Eye (tissue), 1 donor: Measurements from ENCODE around the gene NEK7.
A peak's percentile ranks its signal among the peaks of the same experiment; 100 is the strongest.
"Not testable (repeated sequence)": the region's sequence is repeated elsewhere in the genome, so short reads cannot be mapped to it uniquely, and the experiment has no call there.

Experiments
- DNase-seq: peaks from one replicate; pipeline ENCODE4 v3.0.0-alpha.2; 2015

The NEK7 gene

GRCh38 chr1:198212126-198212525 is 55.3 kb downstream of the NEK7 start:
- DNase-seq: no peak

- DNase-seq: no peak
Measured at GRCh38 chr1:198212675-198213074, 55.9 kb downstream of the NEK7 start.

GRCh38 chr1:198214924-198215323 is 58.1 kb downstream of the NEK7 start:
- no peak for DNase-seq

GRCh38 chr1:198220428-198220827 is 63.6 kb downstream of the NEK7 start:
- DNase-seq: no peak

GRCh38 chr1:198227010-198227409 is 70.2 kb downstream of the NEK7 start:
- DNase-seq: not testable (repeated sequence)

GRCh38 chr1:198227454-198227853 is 70.7 kb downstream of the NEK7 start:
- not testable (repeated sequence) for DNase-seq

GRCh38 chr1:198228925-198229324 is 72.1 kb downstream of the NEK7 start:
- DNase-seq: no peak

- DNase-seq: no peak
Measured at GRCh38 chr1:198231779-198232178, 75.0 kb downstream of the NEK7 start.

GRCh38 chr1:198232378-198232777 is 75.6 kb downstream of the NEK7 start:
- DNase-seq: no peak

- no peak for DNase-seq
Measured at GRCh38 chr1:198232940-198233675, 76.3 kb downstream of the NEK7 start.

GRCh38 chr1:198234520-198235251 is 77.9 kb downstream of the NEK7 start:
- no peak for DNase-seq

- no peak for DNase-seq
Measured at GRCh38 chr1:198238121-198238520, 81.3 kb downstream of the NEK7 start.

GRCh38 chr1:198241553-198241952 is 84.8 kb downstream of the NEK7 start:
- DNase-seq: no peak

GRCh38 chr1:198244772-198245171 is 88.0 kb downstream of the NEK7 start:
- DNase-seq: no peak

GRCh38 chr1:198245379-198245778 is 88.6 kb downstream of the NEK7 start:
- no peak for DNase-seq

GRCh38 chr1:198246337-198246736 is 89.5 kb downstream of the NEK7 start:
- peak; percentile 93 for DNase-seq

GRCh38 chr1:198253259-198253658 is 96.5 kb downstream of the NEK7 start:
- no peak for DNase-seq

- no peak for DNase-seq
Measured at GRCh38 chr1:198253668-198254067, 96.9 kb downstream of the NEK7 start.

- DNase-seq: no peak
Measured at GRCh38 chr1:198254521-198254920, 97.7 kb downstream of the NEK7 start.

GRCh38 chr1:198254948-198255347 is 98.2 kb downstream of the NEK7 start:
- DNase-seq: no peak

- no peak for DNase-seq
Measured at GRCh38 chr1:198255784-198256183, 99.0 kb downstream of the NEK7 start.

- DNase-seq: no peak
Measured at GRCh38 chr1:198258491-198258890, 101.7 kb downstream of the NEK7 start.

GRCh38 chr1:198259333-198260074 is 102.7 kb downstream of the NEK7 start:
- no peak for DNase-seq

- DNase-seq: no peak
Measured at GRCh38 chr1:198261886-198262285, 105.1 kb downstream of the NEK7 start.
